H7 (cell line): Measurements from ENCODE around the gene LCE7A. TPM values are rescaled to one million over a fixed set of nuclear protein-coding genes. Genes with fewer than 3 reads are reported as not detected.

Experiments used
- DNase-seq: peaks from one replicate; pipeline ENCODE4 v3.0.0; 2012
- H3K27me3 ChIP-seq: 2 replicates; pipeline ENCODE4 v1.6.0; 2011; ENCODE audit warnings: mild to moderate bottlenecking, low read length; ENCODE audit not compliant: control insufficient read depth, insufficient read depth
- H3K36me3 ChIP-seq: replicated peaks from 2 replicates; pipeline ENCODE4 v1.5.1; 2011; ENCODE audit warnings: low read length; ENCODE audit not compliant: control insufficient read depth, insufficient read depth
- H3K4me3 ChIP-seq: 2 replicates; pipeline ENCODE4 v1.5.1; 2011; ENCODE audit warnings: low read depth, mild to moderate bottlenecking, control low read depth, low read length, moderate library complexity; ENCODE audit not compliant: insufficient read depth
- total RNA-seq: library from RNA; depleted of rRNA; stranded (reverse); fragments of >200 nt; shearing (Covaris generic); gene quantifications from 2 replicates; pipeline ENCODE4 v1.2.3, GENCODE V29; 2014

The LCE7A gene
- total RNA-seq, 1 experiment from 2014 or later = not detected

DNA sequence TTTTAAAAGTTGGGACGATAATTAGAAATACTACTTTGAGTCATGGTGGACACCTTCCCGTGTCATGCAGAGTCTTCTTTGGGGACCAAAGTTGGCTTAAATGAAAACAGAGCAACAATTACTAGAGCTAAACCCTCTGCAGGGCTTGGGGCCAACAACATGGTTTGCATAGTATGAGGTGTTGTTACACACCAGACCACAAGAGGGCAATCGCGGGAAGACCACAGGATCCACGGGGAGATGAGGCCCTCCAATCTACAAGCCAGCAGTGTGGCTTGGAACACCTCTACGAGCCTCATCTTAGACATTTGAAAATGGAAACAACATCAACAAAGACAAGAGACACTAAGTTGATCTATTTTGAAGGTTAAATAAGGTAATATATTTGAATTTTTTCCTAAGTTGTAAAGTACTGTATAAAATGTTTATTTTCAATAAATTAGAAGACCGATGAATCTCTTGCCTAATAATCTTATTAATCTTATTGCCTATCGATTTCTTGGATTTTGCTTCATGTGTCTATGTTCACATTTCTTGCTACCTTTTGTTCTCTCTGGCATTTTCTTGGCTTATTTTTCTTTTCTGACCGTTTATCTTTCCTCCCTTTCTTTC lies 10.1 kb downstream of the LCE7A start:
- Histone ChIP-seq H3K36me3 (no peaks in the 10 kb centered on the region), H3K27me3 (no peaks in the 10 kb centered on the region), H3K4me3 (no peak overlapping the region)
- DNase-seq = peak; percentile 73

DNA sequence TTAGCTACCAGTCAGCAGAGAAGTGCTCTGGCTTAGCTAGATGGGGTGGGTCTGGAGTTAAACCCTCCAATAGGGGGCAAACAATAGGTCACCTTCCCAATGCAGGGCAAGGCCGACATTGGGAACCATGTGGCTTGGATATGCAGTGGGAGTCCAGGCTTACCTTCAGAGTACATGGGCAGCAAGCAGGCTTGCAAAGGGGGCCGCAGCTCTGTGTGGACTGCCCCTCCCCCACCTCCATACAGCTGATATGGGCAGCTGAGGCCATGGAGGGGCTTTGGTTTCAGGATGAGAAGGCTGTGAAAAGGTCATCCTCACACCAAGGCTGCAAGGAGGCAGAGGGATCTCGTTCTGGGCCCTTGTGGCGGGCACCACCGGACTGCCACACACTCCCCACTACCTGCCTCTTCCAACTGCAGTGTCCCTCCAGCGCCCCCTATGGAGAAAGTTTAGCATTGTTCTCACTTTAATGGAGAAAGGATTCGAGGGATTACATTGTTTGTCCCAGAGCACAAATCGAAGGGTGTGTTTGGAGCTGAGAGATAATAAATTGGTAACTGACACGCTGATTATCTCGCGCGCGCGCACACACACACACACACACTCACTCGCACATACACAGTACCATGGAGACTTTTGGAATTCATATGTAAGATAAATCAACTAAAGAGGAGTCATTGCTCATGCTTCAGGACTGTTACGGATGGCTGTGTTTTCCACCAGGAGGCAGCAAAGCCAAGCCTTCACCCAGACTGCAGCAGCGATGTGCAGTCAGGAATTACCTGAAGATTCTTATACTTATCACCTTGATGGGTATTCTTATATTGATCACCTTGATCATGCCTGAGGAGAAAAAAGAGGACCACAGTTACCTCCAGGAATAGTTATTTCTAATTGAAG lies 11.3 kb downstream of the LCE7A start:
- no peaks in the 10 kb centered on the region for H3K27me3 ChIP-seq
- peak; percentile 52 for DNase-seq
- H3K4me3 ChIP-seq = no peak overlapping the region
- H3K36me3 ChIP-seq = no peaks in the 10 kb centered on the region

DNA sequence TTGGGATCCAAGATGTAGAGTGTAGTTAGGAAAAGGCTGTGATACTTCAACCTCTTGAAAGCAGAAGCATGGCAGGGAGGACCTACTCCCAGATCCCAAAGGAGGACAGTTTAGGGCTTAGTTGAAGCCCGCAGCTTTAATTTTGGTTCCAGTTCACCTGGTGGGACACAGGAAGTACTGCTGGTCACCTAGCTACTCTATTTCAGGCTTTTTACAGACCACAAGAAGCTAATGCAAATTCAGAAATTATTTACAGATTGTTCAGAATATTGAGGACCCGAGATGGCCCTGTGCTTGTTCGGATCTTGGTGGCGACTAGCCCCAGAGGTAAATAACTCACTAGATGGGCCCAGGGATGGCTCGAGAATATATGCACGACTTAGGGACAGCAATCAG lies 11.9 kb downstream of the LCE7A start:
- no peaks in the 10 kb centered on the region for H3K36me3 ChIP-seq
- DNase-seq = no peak
- no peaks in the 10 kb centered on the region for H3K27me3 ChIP-seq
- no peak overlapping the region for H3K4me3 ChIP-seq

DNA sequence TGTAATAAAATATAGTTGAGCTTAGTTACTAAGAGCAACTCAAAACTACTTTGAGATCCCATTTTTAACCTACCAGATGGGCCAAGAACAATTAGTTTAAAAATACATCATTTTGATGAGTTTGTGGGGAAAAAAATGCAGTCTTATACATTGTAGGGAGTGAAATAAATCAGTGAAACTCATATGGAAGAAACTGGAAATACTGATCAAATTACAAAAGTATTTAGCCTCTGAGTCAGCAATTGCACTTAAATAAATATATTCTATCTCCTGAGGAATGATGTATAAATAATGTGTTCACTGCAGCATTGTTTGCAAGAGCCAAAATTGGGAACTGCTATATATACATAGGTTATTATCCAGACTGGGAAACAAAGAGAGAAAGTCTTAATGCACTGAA lies 13.7 kb downstream of the LCE7A start:
- no peak overlapping the region for H3K4me3 ChIP-seq
- no peaks in the 10 kb centered on the region for H3K36me3 ChIP-seq
- H3K27me3 ChIP-seq = no peaks in the 10 kb centered on the region
- no peak for DNase-seq

DNA sequence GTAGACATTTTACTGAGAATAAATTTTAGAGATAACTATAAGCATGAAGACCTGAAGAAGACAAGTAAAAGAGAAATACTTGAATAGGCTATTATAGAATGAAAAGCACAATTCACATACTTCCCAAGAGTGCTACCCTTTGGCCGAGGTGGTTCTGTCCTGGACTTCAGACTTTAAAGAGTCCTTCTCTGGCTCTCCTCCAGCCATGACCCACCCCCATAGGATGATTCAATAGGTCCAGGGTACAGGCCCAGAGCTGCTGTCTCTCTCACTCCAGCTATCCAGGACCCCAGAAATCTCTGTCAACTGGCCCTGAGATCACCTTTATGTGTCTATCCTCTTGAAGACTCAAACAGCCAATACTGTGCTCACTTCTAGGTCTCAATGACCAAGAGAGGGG lies 17.0 kb downstream of the LCE7A start:
- no peak for DNase-seq
- Histone ChIP-seq H3K4me3 (no peak overlapping the region), H3K27me3 (no peaks in the 10 kb centered on the region), H3K36me3 (no peaks in the 10 kb centered on the region)

DNA sequence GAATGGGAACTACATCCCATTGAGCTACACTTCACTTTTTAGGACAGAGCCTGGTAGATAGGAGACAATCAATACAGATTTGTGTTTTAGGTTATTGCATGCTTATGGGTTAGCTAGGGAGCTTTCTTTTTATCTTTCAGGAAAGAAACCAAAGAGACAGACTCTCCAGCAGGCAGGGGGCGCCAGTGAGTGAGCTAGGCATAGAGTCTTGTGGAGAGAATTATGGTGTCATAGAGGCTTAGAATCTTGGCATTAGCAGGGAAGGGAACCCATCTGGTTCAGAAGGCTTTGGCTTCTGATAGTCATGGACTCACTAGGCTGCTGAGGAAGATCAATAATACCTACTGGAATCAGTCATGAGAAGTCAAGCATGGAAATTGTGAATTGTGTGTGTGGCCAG lies 18.2 kb downstream of the LCE7A start, which contains the start of gene SMCP:
Gene SMCP, plus strand, starts transcription at position 281 of the 400 bp plus-strand sequence. CDS start 6,101 bp downstream, outside the sequence.
- Histone ChIP-seq H3K4me3 (no peak within 1 kb of the TSS), H3K27me3 (no peaks in the 10 kb centered on the region), H3K36me3 (no peaks in the 10 kb centered on the region)
- DNase-seq = peak; percentile 50

DNA sequence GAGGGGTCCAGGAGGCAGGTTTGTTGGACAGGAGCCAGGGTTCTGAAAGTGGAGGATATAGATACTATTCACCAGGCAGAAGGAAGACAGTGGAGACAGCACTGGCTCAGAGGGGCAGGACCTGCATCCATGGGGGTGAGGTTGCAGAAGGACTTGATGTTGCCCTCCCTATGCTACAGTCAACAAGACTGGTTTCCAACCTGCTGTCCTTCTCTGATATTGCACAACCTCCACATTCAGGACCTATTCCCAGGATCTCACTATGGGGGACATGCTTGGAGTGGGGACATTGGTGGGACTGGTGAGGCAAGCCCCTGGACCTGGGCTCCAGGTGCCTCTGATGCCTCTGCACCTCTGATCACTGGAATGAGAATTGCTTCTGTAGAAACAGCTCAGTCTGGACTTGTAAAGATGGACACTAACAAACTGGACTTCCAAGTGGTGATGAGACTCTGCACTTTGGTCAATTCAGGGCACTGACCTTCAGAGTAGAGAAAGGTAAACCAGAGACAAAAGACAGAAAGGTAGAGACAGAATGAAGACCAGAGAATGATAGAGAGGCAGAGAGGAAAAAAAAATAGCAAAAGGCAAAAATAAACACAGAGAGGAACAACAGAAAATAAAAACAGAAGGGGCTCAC lies 19.9 kb downstream of the LCE7A start:
- no peak for DNase-seq
- no peaks in the 10 kb centered on the region for H3K27me3 ChIP-seq
- H3K36me3 ChIP-seq = no peaks in the 10 kb centered on the region
- no peak overlapping the region for H3K4me3 ChIP-seq

DNA sequence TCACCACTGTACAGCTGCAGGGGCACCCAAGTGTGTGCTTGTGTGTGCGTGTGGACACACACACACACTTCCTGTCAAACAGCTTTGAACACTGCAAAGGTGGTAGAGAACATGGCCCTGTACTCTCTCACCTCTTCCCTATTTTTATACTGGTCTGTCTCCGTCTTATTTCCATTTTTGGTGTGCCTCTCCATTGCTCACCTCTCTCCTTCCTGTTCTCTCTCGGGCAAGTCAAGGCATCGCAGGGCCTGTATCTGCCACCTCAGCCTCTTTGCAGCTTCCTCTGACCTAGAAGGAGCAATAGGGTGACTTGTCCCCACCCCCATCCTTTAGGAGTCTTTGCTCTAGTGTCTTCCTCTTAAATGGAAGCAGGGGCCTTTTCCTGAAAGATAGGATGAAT lies 20.5 kb downstream of the LCE7A start:
- Histone ChIP-seq H3K27me3 (no peaks in the 10 kb centered on the region), H3K36me3 (no peaks in the 10 kb centered on the region), H3K4me3 (no peak overlapping the region)
- DNase-seq = no peak

DNA sequence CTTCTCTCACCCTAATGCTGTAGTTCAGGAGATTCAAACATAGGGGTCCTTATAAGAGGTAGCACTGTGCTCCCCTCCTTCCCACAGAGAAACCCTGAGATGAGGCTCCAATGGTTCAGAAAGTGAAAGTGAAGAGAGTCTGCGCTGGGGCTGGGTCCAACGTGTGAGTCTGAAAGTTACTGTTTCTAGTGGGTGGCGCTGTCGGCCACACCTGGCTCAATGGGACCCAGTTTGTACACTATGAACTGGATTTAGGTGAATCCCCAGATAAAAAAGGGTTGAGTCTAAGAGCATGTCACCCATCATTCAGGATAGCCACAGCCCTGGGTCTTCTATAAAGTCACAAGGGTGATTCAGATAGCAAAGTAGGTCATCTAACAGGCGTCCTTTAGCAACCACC lies 21.1 kb downstream of the LCE7A start:
- H3K36me3 ChIP-seq = no peaks in the 10 kb centered on the region
- no peak for DNase-seq
- H3K4me3 ChIP-seq = no peak overlapping the region
- no peaks in the 10 kb centered on the region for H3K27me3 ChIP-seq

DNA sequence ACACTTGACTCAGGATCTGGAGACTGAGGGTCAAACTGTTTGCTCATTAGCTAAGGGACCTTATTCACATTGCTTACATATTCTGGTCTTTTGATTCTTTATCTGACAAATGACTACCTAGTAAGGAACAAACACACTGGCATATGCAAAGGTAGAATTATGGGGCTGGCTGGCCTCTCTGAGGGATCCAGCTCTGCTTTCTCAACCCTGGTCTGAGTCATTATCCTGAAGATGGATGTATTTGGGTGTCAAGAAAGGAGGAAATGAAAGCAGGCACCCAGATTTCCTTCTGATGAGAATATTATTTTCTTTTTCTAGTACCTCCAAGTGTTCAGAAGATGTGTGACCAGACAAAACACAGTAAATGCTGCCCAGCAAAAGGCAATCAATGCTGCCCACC lies 24.3 kb downstream of the LCE7A start:
- Histone ChIP-seq H3K4me3 (no peak overlapping the region), H3K27me3 (no peaks in the 10 kb centered on the region), H3K36me3 (no peaks in the 10 kb centered on the region)
- no peak for DNase-seq

DNA sequence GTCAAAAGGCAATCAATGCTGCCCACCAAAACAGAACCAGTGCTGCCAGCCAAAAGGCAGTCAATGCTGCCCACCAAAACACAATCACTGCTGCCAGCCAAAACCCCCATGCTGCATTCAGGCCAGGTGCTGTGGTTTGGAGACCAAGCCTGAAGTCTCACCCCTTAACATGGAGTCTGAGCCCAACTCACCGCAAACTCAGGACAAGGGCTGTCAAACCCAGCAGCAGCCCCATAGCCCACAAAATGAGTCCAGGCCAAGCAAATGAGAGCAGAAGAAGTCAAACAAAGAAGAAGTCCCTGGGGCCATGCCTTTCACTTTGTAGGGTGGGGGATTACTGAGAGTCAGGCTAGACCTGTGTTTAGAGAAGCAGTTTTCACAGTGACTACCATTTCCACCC lies 24.7 kb downstream of the LCE7A start:
- H3K27me3 ChIP-seq = no peaks in the 10 kb centered on the region
- DNase-seq = no peak
- H3K36me3 ChIP-seq = no peaks in the 10 kb centered on the region
- H3K4me3 ChIP-seq = no peak overlapping the region

DNA sequence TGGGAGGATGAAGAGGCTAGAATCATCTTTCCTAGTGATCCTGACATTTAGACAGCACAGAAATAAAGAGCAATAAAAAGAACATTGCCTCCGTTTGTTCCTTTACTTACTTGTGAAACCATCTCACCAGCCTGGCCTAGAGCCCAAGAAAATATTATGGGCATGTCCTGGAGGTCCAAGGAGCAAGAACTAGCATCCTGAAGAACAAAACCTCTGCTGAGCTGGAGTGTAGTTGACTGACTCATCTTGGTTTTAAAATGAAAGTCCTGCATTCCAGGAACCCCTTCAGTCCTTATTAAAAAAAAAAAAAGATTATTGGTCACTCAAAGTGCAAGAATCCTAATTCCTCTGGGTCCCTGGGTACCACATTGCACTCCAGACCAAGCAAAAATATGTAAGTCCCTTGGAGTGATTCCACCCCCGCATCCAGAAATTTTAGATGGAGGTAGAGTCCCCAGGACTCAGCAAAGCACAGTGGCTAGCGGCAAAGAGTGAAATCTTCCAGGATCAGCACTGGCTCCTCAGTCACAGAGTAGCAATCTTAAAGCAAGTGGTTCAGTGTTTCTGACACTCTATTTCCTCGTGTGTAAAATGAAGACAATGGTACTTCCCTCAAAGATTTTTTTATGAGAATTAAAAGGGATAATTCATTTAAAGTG lies 25.3 kb downstream of the LCE7A start:
- DNase-seq = no peak
- H3K27me3 ChIP-seq = no peaks in the 10 kb centered on the region
- no peaks in the 10 kb centered on the region for H3K36me3 ChIP-seq
- no peak overlapping the region for H3K4me3 ChIP-seq

DNA sequence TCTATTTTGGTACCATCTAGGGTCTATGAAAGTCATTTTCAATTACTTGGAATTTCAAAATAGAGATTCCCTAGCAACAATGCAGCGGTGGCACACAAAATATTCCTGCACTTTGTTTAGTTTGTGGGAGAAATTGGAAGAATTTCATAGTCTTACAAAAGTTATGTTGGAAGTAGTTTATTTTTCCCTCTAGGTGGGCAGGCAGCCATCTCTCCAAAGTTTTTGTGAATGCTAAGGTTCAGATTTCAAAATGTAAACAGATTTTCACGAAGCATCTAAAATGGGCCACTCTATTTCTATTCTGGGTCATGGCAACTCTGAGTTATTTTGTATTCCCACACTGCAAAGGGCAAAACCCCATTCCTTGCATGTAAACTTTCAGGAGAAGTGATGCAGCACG lies 26.3 kb downstream of the LCE7A start:
- DNase-seq = no peak
- H3K36me3 ChIP-seq = no peaks in the 10 kb centered on the region
- H3K27me3 ChIP-seq = no peaks in the 10 kb centered on the region
- no peak overlapping the region for H3K4me3 ChIP-seq

DNA sequence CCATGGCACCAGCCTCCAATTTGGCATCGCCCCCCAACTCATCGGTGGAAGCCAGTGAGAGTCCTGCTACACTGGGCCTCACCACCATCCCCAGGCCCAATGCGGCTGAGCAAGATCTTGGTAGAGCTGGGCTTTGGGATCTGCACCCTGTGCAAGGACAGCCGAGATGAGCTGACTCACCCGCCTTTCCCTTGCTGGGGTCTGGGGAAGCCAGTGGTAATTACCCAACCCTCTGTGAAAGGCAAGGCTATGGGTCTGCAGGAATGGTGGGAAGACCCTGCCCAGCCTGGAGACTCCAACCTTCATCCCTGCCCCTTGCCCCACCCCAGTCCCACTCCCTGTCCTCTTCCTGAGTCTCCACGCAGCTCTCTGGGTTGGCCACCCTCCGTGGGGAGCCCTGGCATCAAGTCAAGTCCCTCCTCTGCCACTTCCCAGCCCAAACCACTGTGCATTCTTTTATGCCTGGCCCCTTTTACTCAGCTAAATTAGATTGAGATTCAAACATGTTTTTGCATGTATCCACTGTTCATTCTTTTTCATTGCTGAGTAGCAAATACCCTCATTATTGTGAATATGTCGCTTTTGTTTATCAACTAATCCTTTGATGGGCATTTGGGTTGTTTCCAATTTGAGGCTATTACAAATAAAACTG lies 27.1 kb downstream of the LCE7A start:
- Histone ChIP-seq H3K4me3 (no peak overlapping the region), H3K27me3 (no peaks in the 10 kb centered on the region), H3K36me3 (no peaks in the 10 kb centered on the region)
- no peak for DNase-seq
